Glutamatergic neuron (in vitro differentiated cells): ENCODE measurements around the gene PCSK5. TPM values are rescaled to one million over a fixed set of nuclear protein-coding genes. Genes with fewer than 3 reads are reported as not detected.

Experiments used
- DNase-seq: peaks from one replicate; pipeline ENCODE4 v3.0.0; 2022
- H3K27ac Mint-ChIP-seq: one replicate; pipeline ENCODE4 v1.8.0; 2020; ENCODE audit warnings: mild to moderate bottlenecking, mixed read lengths, inconsistent platforms; ENCODE audit not compliant: unreplicated experiment
- H3K27me3 Mint-ChIP-seq: one replicate; pipeline ENCODE4 v1.8.0; 2020; ENCODE audit warnings: mild to moderate bottlenecking, moderate library complexity, mixed read lengths, inconsistent platforms; ENCODE audit not compliant: unreplicated experiment
- H3K36me3 Mint-ChIP-seq: one replicate; pipeline ENCODE4 v1.8.0; 2020; ENCODE audit warnings: mild to moderate bottlenecking, mixed read lengths, inconsistent platforms; ENCODE audit not compliant: unreplicated experiment
- H3K4me1 Mint-ChIP-seq: one replicate; pipeline ENCODE4 v1.8.0; 2020; ENCODE audit warnings: mild to moderate bottlenecking, low read depth, mixed read lengths, inconsistent platforms; ENCODE audit not compliant: unreplicated experiment
- H3K4me3 Mint-ChIP-seq: one replicate; pipeline ENCODE4 v1.8.0; 2020; ENCODE audit warnings: mild to moderate bottlenecking, mixed read lengths, inconsistent platforms; ENCODE audit not compliant: unreplicated experiment
- H3K9me3 Mint-ChIP-seq: one replicate; pipeline ENCODE4 v1.8.0; 2020; ENCODE audit warnings: mild to moderate bottlenecking, moderate library complexity, mixed read lengths, inconsistent platforms; ENCODE audit not compliant: unreplicated experiment
- CTCF ChIP-seq: fragments of 200-600 bp; sonication (generic); IDR thresholded peaks from one replicate; pipeline ENCODE4 v1.5.0; 2021; ENCODE audit not compliant: partially characterized antibody, unreplicated experiment
- total RNA-seq: library from RNA; stranded (reverse); fragmentation: NEBNext Ultra II Directional; extraction: Animal tissue kit (Norgen Biotek cat#: 25700); gene quantifications from one replicate; pipeline ENCODE4 v1.2.1, GENCODE V29; 2021; ENCODE audit not compliant: unreplicated experiment

PCSK5 gene
- total RNA-seq, 1 donor from 2014 or later = 9.6 TPM

GRCh38 chr9:76405868-76406267, 515.4 kb downstream of the PCSK5 start:
- Mint-ChIP-seq H3K4me3 (no peak overlapping the region), H3K36me3 (no peaks in the 10 kb centered on the region), H3K27me3 (no peaks in the 10 kb centered on the region), H3K9me3 (no peaks in the 10 kb centered on the region), H3K27ac (no peak overlapping the region), H3K4me1 (no peaks in the 10 kb centered on the region)
- no peak for DNase-seq
- TF ChIP-seq CTCF = no peak
